ENCODE data around the gene POU2F2. TPM values are rescaled to one million over a fixed set of nuclear protein-coding genes. Genes with fewer than 3 reads are reported as not detected.

The POU2F2 gene
- total RNA-seq, 1 donor from 2014 or later, result 2.5 TPM

- no peak for TF ChIP-seq CTCF (conservative IDR thresholded peaks at IDR 0.05)
- H3K27me3 Mint-ChIP-seq (ENCODE audit: low read depth), result peaks cover 49% of the 10 kb centered on the region
Observed at GRCh38 chr19:42161616-42162263, 29.5 kb upstream of the POU2F2 start.

GRCh38 chr19:42159942-42160341, 27.7 kb upstream of the POU2F2 start:
- Mint-ChIP-seq H3K27me3 (ENCODE audit: low read depth) (peaks cover 55% of the 10 kb centered on the region), H3K36me3 (ENCODE audit: low read depth) (no peaks in the 10 kb centered on the region), H3K9me3 (no peaks in the 10 kb centered on the region), H3K27ac (ENCODE audit: unreplicated experiment) (peak overlapping the region; percentile 59), H3K4me1 (peaks cover 16% of the 10 kb centered on the region), H3K4me3 (no peak overlapping the region)
- no peak for DNase-seq (ENCODE audit: low read depth, low spot score)
- no peak for TF ChIP-seq CTCF (conservative IDR thresholded peaks at IDR 0.05)

More at GRCh38 chr19:42161616-42162263, 29.5 kb upstream of the POU2F2 start:
- no peaks in the 10 kb centered on the region for H3K9me3 Mint-ChIP-seq
- no peak for DNase-seq (ENCODE audit: low read depth, low spot score)
- H3K4me1 Mint-ChIP-seq, result peaks cover 8% of the 10 kb centered on the region
- H3K36me3 Mint-ChIP-seq (ENCODE audit: low read depth), result no peaks in the 10 kb centered on the region
- no peak overlapping the region for H3K27ac Mint-ChIP-seq (ENCODE audit: unreplicated experiment)
- H3K4me3 Mint-ChIP-seq, result no peak overlapping the region

GRCh38 chr19:42158926-42159325, 26.7 kb upstream of the POU2F2 start:
- H3K27ac Mint-ChIP-seq (ENCODE audit: unreplicated experiment), result no peak overlapping the region
- TF ChIP-seq CTCF (conservative IDR thresholded peaks at IDR 0.05), result no peak
- no peaks in the 10 kb centered on the region for H3K9me3 Mint-ChIP-seq
- peaks cover 62% of the 10 kb centered on the region for H3K27me3 Mint-ChIP-seq (ENCODE audit: low read depth)
- H3K36me3 Mint-ChIP-seq (ENCODE audit: low read depth), result no peaks in the 10 kb centered on the region
- no peak overlapping the region for H3K4me3 Mint-ChIP-seq
- DNase-seq (ENCODE audit: low read depth, low spot score), result no peak
- H3K4me1 Mint-ChIP-seq, result peaks cover 23% of the 10 kb centered on the region

GRCh38 chr19:42156571-42156970, 24.3 kb upstream of the POU2F2 start:
- H3K36me3 Mint-ChIP-seq (ENCODE audit: low read depth), result no peaks in the 10 kb centered on the region
- TF ChIP-seq CTCF (conservative IDR thresholded peaks at IDR 0.05), result no peak
- no peaks in the 10 kb centered on the region for H3K9me3 Mint-ChIP-seq
- peaks cover 65% of the 10 kb centered on the region for H3K27me3 Mint-ChIP-seq (ENCODE audit: low read depth)
- no peak overlapping the region for H3K4me3 Mint-ChIP-seq
- no peak overlapping the region for H3K27ac Mint-ChIP-seq (ENCODE audit: unreplicated experiment)
- H3K4me1 Mint-ChIP-seq, result peaks cover 39% of the 10 kb centered on the region
- DNase-seq (ENCODE audit: low read depth, low spot score), result no peak

- Mint-ChIP-seq H3K27ac (ENCODE audit: unreplicated experiment) (peak overlapping the region; percentile 52), H3K27me3 (ENCODE audit: low read depth) (peaks cover 59% of the 10 kb centered on the region), H3K9me3 (no peaks in the 10 kb centered on the region), H3K36me3 (ENCODE audit: low read depth) (no peaks in the 10 kb centered on the region), H3K4me1 (peaks cover 40% of the 10 kb centered on the region), H3K4me3 (no peak overlapping the region)
- TF ChIP-seq CTCF (conservative IDR thresholded peaks at IDR 0.05), result no peak
- no peak for DNase-seq (ENCODE audit: low read depth, low spot score)
Observed at GRCh38 chr19:42155796-42156195, 23.6 kb upstream of the POU2F2 start.

Measured in neural crest cell (in vitro differentiated cells).